Esophagus squamous epithelium (tissue), 4 donors: ENCODE results near the gene NPIPA2.
"Not testable (repeated sequence)": the region's sequence is repeated elsewhere in the genome, so short reads cannot be mapped to it uniquely, and the experiment has no call there.

ENCODE experiments used
- CTCF ChIP-seq, 6 experiments: fragments of 450-650 bp in 4 of 6; fragments of 200-600 bp in 2 of 6; sonication (generic) in 2 of 6; IDR thresholded peaks; one replicate each; pipeline ENCODE4 v1.5.1; 2016 to 2019; ENCODE audit warnings: antibody characterized with exemption in 6 of 6, mild to moderate bottlenecking in 4 of 6, moderate library complexity in 4 of 6
- POLR2A ChIP-seq, 4 donors: fragments of 450-650 bp; IDR thresholded peaks; one replicate each; pipeline ENCODE4 v1.6.1; 2017; ENCODE audit warnings: antibody characterized with exemption in 4 of 4, mild to moderate bottlenecking in 4 of 4, moderate library complexity in 3 of 4

DNA sequence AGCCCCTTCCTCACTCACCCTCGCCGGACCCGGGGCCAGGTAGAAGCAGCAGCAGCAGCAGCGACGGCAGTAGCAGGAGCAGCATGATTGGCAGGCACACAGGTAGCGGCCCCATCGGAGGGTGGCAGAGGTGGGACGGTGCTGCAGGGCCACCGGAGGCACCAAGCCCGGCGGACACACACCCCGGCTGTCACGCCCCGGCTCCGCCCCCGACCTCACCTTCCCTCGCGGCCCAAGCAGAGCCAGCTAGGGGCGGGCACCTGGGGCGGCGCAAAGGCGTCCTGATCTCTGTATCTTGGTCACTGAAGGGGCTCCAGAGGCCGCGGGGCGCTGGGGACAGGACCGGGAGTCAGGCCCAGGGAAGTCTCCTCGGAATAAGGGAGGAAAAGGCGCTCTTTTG is 9.1 kb upstream of the NPIPA2 start:
- not testable (repeated sequence) for TF ChIP-seq POLR2A, CTCF (IDR thresholded peaks at IDR 0.05)
